ENCODE results near the gene AGPAT3. TPM values are rescaled to one million over a fixed set of nuclear protein-coding genes. Genes with fewer than 3 reads are reported as not detected.

AGPAT3 gene
- polyA plus RNA-seq, 2 of the 4 experiments (the other 2 are of a cell fraction): 18.2 to 20.3 TPM

DNA sequence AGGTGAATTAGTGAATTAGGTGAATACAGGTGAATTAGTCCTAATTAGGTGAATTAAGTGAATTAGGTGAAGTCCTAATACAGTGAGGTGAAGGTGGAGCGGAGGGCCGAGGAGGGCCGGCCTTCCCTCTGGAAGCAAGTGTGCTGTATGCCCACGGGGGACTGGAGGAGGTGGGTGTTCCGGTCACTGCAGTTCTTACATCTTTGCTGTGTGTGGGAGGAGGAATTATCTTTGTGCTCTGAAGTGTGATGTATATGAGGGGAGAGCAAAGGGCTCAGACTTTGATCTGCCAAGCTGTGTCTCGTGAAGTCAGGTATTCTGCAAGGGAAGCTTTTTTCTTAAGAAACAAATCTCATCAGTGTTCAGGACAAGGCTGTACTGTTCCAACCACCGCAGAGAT, 45.4 kb downstream of the AGPAT3 start:
- H3K9me3 ChIP-seq: no peaks in the 10 kb centered on the region
- no peak overlapping the region for H3K4me3 ChIP-seq
- DNase-seq (ENCODE audit: low read depth in 1 of 2, low spot score in 1 of 2) (no peak), ATAC-seq (no peak), FAIRE-seq (no peak)
- ChIA-PET POLR2A (no interaction called here), CTCF (interaction anchor here (1.4 kb wide), 1 partner anchor 29 kb away, joined by 4 read pairs; no protein-coding TSS in a partner anchor)
- no peak overlapping the region for H3K4me2 ChIP-seq
- no peaks in the 10 kb centered on the region for H3K4me1 ChIP-seq
- WGBS (ENCODE audit: missing lambda C conversion rate): 94% methylated on average over 7 of the region's 7 CpGs
- TF ChIP-seq, protein P1, sequence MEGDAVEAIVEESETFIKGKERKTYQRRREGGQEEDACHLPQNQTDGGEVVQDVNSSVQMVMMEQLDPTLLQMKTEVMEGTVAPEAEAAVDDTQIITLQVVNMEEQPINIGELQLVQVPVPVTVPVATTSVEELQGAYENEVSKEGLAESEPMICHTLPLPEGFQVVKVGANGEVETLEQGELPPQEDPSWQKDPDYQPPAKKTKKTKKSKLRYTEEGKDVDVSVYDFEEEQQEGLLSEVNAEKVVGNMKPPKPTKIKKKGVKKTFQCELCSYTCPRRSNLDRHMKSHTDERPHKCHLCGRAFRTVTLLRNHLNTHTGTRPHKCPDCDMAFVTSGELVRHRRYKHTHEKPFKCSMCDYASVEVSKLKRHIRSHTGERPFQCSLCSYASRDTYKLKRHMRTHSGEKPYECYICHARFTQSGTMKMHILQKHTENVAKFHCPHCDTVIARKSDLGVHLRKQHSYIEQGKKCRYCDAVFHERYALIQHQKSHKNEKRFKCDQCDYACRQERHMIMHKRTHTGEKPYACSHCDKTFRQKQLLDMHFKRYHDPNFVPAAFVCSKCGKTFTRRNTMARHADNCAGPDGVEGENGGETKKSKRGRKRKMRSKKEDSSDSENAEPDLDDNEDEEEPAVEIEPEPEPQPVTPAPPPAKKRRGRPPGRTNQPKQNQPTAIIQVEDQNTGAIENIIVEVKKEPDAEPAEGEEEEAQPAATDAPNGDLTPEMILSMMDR (IDR thresholded peaks at IDR 0.05): no peak
- TF ChIP-seq NR3C1 (IDR thresholded peaks at IDR 0.05) (no peak), EHF (CRISPR knock-in tag; IDR thresholded peaks at IDR 0.05) (no peak), MAFK (IDR thresholded peaks at IDR 0.05; ENCODE audit: partially characterized antibody) (no peak), HDAC2 (IDR thresholded peaks at IDR 0.05) (no peak), CHD2 (IDR thresholded peaks at IDR 0.05; ENCODE audit: low read length, partially characterized antibody) (no peak), EHMT2 (IDR thresholded peaks at IDR 0.05; ENCODE audit: low read depth) (no peak), TFCP2L1 (CRISPR knock-in tag; IDR thresholded peaks at IDR 0.05) (no peak), POLR2AphosphoS2 (conservative IDR thresholded peaks at IDR 0.05; ENCODE audit: low read length) (no peak), BHLHE40 (IDR thresholded peaks at IDR 0.05; ENCODE audit: low read depth, low read length) (no peak), ZSCAN20 (CRISPR knock-in tag; IDR thresholded peaks at IDR 0.05) (no peak), SMC3 (IDR thresholded peaks at IDR 0.05) (no peak)
- TF ChIP-seq, protein P2, sequence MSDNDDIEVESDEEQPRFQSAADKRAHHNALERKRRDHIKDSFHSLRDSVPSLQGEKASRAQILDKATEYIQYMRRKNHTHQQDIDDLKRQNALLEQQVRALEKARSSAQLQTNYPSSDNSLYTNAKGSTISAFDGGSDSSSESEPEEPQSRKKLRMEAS (IDR thresholded peaks at IDR 0.05): no peak
- no peak overlapping the region for H3K27ac ChIP-seq

DNA sequence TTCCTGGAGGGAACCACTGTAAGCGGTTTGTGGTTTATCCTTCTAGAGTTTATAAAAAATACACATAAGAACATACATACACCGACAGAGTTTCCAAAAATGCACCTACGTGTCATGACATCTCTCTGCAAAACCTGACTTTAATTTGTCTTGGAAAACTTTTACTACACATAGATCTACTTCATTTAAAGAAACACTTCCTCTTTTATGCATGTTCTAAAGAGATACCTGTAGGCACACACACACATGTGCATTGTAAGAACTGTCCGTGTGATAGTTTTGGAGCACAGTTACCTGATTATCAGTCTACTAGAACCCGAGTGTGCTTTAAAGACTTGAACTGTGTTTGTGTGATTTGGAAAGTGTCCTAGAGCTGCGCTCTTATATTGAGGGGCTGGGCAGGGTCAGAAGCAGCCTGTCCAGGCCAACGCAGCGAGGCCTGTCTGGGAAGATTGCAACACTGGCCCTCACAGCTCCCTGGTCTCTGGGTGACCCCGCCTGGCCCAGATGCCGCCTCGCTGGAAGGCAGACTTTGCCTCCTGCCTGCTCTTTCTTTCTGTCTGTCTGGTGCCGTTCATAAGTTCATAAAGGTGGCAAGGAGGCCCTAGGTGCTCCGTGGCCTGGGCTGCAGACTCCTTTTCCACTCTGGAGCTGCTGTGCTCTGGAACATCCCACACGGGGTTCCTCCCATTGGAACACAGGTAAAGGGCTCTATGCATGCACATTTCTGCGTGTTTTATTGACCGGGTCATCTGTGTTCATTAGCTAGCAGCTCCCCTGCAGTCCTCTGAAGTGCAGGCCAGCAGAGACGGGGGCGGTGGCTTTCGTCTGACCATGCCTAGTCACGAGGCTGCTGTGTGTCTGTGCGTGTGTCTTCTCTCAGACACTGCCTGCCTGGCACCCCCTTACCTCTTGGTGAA, 46.3 kb downstream of the AGPAT3 start:
- FAIRE-seq (no peak), DNase-seq (ENCODE audit: low read depth in 1 of 2, low spot score in 1 of 2) (no peak), ATAC-seq (no peak)
- Histone ChIP-seq H3K4me2 (no peak overlapping the region), H3K27ac (no peak overlapping the region), H3K4me3 (no peak overlapping the region), H3K4me1 (no peaks in the 10 kb centered on the region), H3K9me3 (no peaks in the 10 kb centered on the region)
- 92% methylated on average over 20 of the region's 21 CpGs for WGBS (ENCODE audit: missing lambda C conversion rate)
- ChIA-PET POLR2A (no interaction called here), CTCF (interaction anchor here (1.4 kb wide), 1 partner anchor 28 kb away, joined by 4 read pairs; no protein-coding TSS in a partner anchor)
- TF ChIP-seq HOXA7 (CRISPR knock-in tag; IDR thresholded peaks at IDR 0.05): no peak
- no peak for TF ChIP-seq KDM1A (IDR thresholded peaks at IDR 0.05; ENCODE audit: low read depth)
- TF ChIP-seq ZNF302 (CRISPR knock-in tag; IDR thresholded peaks at IDR 0.05): no peak
- TF ChIP-seq, protein P3, sequence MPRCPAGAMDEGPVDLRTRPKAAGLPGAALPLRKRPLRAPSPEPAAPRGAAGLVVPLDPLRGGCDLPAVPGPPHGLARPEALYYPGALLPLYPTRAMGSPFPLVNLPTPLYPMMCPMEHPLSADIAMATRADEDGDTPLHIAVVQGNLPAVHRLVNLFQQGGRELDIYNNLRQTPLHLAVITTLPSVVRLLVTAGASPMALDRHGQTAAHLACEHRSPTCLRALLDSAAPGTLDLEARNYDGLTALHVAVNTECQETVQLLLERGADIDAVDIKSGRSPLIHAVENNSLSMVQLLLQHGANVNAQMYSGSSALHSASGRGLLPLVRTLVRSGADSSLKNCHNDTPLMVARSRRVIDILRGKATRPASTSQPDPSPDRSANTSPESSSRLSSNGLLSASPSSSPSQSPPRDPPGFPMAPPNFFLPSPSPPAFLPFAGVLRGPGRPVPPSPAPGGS (IDR thresholded peaks at IDR 0.05): no peak
- TF ChIP-seq HOXB5 (CRISPR knock-in tag; IDR thresholded peaks at IDR 0.05): no peak
- TF ChIP-seq JUN (IDR thresholded peaks at IDR 0.05): no peak

DNA sequence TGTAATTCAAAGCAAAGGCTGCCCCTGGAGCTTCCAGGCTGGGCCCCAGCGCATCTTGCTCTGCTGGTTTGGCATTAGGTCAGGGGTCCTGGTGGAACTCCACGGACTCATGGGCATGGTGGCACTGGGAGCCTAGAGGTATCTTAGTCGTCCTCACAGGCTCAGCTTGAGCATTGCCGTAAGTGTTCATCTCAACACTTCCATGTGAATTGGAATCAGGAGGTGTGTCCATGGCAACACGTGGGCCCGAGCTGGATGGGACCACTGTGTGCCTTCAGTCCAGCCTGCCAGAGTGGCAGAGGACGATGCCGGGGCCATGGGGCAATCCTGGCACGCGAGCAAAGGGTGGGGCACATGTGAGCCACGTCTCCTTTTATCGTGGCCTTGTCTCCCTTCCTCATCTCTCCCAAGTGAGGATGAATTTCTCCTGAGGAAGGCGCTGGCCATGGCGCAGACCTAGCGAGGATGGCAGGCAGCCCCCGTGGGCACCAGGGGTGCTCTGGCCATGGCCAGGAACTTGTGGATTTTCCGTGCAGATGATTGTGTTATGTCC, 47.0 kb downstream of the AGPAT3 start:
- no peak for DNase-seq (ENCODE audit: low read depth in 1 of 2, low spot score in 1 of 2)
- Histone ChIP-seq H3K4me3 (no peak overlapping the region), H3K4me1 (no peaks in the 10 kb centered on the region), H3K4me2 (no peak overlapping the region), H3K9me3 (no peaks in the 10 kb centered on the region), H3K27ac (no peak overlapping the region)
- POLR2A ChIA-PET: no interaction called here
- FAIRE-seq: no peak
- no peak for ATAC-seq
- 95% methylated on average over 10 of the region's 17 CpGs for WGBS (ENCODE audit: missing lambda C conversion rate)
- TF ChIP-seq ZNF302 (CRISPR knock-in tag; IDR thresholded peaks at IDR 0.05) (no peak), NR3C1 (IDR thresholded peaks at IDR 0.05) (no peak), MYC (IDR thresholded peaks at IDR 0.05; ENCODE audit: borderline replicate concordance, low read length) (no peak), RCOR1 (IDR thresholded peaks at IDR 0.05; ENCODE audit: low read depth, low read length) (no peak), CBX2 (IDR thresholded peaks at IDR 0.05; ENCODE audit: borderline replicate concordance, low read depth) (no peak)
- CTCF ChIA-PET: no interaction called here
